Fibroblast of villous mesenchyme (primary cell): Measurements from ENCODE around the gene ZNF326. TPM values are rescaled to one million over a fixed set of nuclear protein-coding genes. Genes with fewer than 3 reads are reported as not detected.
"Not testable (repeated sequence)": the region's sequence is repeated elsewhere in the genome, so short reads cannot be mapped to it uniquely, and the experiment has no call there.

ENCODE experiments used
- DNase-seq: peaks from one replicate; pipeline ENCODE4 v3.0.0-alpha.2; 2010; ENCODE audit warnings: low read depth
- H3K4me3 ChIP-seq: 2 replicates; pipeline ENCODE4 v1.5.1; 2011; ENCODE audit warnings: low read depth, mild to moderate bottlenecking, low read length
- total RNA-seq: library from RNA; depleted of rRNA; stranded (reverse); fragments of >200 nt; gene quantifications from 2 replicates; pipeline ENCODE4 v1.2.3, GENCODE V29; 2012
- TF ChIP-seq, protein P1 (sequence below): IDR thresholded peaks from 2 replicates; pipeline ENCODE4 v1.5.1; 2012; ENCODE audit warnings: low read depth, mild to moderate bottlenecking, low read length; ENCODE audit not compliant: insufficient read depth

Gene ZNF326
- total RNA-seq, 1 donor = 12.1 TPM

DNA sequence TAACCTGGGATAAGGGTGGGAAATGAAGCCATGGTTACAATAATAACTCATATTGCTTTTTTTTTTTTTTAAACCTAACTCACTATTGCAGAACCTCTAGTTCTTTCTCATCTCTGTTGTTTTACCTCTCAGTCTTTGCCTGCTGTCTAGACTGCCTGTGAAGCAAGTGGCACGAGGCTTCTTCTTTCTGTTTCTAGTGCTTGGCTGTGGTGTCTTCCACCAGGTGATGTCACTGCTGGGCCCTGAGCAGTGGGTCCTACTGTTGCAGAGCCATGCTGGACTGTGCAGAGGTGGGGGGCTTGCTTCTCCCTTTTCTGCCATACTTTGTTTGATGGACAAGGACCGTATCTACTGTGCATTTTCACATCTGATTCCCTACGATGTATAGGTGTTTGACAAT, 51.7 kb downstream of the ZNF326 start:
- DNase-seq = no peak
- TF ChIP-seq, protein P1, sequence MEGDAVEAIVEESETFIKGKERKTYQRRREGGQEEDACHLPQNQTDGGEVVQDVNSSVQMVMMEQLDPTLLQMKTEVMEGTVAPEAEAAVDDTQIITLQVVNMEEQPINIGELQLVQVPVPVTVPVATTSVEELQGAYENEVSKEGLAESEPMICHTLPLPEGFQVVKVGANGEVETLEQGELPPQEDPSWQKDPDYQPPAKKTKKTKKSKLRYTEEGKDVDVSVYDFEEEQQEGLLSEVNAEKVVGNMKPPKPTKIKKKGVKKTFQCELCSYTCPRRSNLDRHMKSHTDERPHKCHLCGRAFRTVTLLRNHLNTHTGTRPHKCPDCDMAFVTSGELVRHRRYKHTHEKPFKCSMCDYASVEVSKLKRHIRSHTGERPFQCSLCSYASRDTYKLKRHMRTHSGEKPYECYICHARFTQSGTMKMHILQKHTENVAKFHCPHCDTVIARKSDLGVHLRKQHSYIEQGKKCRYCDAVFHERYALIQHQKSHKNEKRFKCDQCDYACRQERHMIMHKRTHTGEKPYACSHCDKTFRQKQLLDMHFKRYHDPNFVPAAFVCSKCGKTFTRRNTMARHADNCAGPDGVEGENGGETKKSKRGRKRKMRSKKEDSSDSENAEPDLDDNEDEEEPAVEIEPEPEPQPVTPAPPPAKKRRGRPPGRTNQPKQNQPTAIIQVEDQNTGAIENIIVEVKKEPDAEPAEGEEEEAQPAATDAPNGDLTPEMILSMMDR = no peak
- H3K4me3 ChIP-seq = no peak overlapping the region

GRCh38 chr1:90048043-90048442, 53.1 kb downstream of the ZNF326 start:
- TF ChIP-seq, protein P1 = no peak
- no peak overlapping the region for H3K4me3 ChIP-seq
- no peak for DNase-seq

DNA sequence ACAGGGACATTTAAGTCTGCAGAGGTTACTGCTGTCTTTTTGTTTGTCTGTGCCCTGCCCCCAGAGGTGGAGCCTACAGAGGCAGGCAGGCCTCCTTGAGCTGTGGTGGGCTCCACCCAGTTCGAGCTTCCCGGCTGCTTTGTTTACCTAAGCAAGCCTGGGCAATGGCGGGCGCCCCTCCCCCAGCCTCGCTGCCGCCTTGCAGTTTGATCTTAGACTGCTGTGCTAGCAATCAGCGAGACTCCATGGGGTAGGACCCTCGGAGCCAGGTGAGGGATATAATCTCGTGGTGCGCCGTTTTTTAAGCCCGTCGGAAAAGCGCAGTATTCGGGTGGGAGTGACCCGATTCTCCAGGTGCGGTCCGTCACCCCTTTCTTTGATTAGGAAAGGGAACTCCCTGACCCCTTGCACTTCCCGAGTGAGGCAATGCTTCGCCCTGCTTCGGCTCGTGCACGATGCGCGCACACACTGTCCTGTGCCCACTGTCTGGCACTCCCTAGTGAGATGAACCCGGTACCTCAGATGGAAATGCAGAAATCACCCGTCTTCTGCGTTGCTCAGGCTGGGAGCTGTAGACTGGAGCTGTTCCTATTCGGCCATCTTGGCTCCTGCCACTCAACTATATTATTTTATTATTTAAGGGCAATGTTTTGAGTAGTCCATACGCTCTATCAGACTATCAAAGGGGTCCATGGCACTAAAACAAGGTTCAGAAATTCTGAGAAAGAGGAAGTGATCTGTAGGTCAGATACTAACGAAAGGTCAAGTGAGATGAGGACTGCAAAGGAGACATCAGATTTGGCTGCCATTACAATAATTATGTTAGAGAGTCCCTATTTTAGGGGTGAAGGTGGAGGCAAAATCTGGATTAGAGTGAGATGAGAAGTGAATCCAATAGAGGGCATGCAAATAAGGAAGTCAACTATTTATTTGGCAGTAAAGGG, 68.1 kb downstream of the ZNF326 start:
- DNase-seq = not testable (repeated sequence)
- peak overlapping the region; percentile 12 for H3K4me3 ChIP-seq

GRCh38 chr1:90064109-90064508, 69.2 kb downstream of the ZNF326 start:
- DNase-seq, H3K4me3 ChIP-seq: not testable (repeated sequence)

DNA sequence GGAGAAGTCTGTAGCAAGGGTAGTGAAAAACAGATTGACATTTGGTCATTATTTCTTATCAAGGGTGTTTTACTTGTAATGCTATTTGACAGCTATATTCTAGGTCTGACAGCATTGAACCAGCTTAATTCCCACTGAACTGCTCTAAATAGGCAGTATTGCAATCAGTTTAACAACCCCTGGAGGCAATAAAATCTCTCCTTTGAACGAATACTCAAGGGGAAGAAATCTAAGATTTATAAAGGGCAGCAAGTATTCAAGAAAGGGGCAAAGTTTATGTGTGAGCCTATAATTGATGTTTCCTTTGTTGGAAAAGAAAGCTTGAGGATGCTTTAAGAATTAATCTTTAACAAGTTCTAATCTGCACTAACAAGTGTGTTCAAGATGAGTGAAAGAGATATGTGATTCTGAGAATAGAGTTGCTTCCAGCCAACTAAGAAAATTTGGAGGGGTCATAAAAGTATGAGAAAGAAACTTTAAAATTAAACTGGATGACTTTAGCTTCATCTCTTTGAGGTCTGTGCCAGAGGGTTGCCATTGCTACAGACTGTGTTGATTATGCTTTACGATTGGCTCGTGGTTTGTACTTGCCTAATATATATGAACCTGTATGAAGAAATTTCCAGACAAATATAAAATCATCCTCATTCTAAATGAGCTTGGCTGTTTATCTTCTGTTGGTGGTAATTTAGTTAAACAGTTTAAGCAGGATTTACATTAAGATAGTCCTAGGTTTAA, 72.5 kb downstream of the ZNF326 start:
- no peak overlapping the region for H3K4me3 ChIP-seq
- TF ChIP-seq, protein P1 = no peak
- DNase-seq = no peak

DNA sequence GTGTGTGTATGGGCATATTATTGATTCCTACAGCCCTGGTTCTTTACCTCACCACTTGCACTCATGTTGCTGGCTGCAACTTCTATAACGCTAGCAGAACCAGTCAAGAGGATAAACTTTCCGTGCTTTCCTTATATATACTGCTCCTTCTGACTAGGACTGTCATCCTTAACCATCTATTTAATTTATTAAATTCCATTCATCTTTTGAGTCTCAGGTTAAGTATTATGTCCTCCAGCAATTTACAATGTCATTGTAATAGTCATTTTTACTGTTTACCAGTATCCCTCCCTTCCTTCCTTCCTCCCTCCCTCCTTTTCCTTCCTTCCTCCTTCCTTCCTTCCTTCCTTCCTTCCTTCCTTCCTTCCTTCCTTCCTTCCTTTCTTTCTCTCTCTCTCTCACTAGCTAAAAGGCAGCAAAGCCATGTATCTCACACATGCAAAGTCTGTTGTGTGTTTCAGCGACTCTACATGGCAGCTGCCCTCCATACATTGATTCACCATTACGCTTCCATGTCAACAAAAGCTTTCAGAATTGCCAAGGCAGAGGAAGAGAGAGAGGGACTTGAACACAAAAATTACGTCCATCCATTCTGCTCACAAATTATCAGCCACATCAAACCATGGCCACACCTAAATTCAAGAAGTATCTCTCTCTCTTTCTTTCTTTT, 73.8 kb downstream of the ZNF326 start:
- TF ChIP-seq, protein P1 = no peak
- H3K4me3 ChIP-seq = no peak overlapping the region
- no peak for DNase-seq

DNA sequence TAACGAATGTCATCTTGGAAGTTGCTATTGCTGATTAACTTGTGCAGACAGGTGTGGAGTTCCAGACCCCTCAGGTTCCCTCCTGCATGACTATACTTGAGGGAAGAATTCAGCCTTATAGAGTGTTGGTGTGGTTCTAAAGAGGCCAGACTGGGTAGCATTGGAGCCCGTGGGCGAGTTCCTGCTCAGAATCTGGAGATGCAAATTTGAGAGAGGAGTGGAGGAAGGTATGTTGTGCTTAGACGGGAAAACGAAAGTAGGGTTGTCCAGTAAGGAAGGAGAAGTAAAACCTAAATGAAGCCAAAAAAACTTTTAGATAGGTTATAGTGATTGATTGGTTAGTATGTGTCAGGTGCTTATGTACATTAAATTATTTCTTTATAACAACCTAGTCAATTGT, 79.2 kb downstream of the ZNF326 start:
- DNase-seq = no peak
- no peak overlapping the region for H3K4me3 ChIP-seq
- TF ChIP-seq, protein P1 = no peak
